Spleen (tissue), 11 donors: ENCODE results near the gene LRRC23. TPM values are rescaled to one million over a fixed set of nuclear protein-coding genes. Genes with fewer than 3 reads are reported as not detected.
A peak's percentile ranks its signal among the peaks of the same experiment; 100 is the strongest.
"Not testable (repeated sequence)": the region's sequence is repeated elsewhere in the genome, so short reads cannot be mapped to it uniquely, and the experiment has no call there.

Source experiments
- DNase-seq: peaks from one replicate; pipeline ENCODE4 v3.0.0-alpha.2; 2020
- H3K27ac ChIP-seq, 8 donors: fragments of 200-600 bp; sonication (generic) in 7 of 8; 1 replicate in 4 of 8; 2 replicates in 4 of 8; pipeline versions ENCODE4 v1.5.0 to v1.8.0; 2016 to 2021; ENCODE audit warnings: inconsistent platforms in 4 of 8, mild to moderate bottlenecking in 4 of 8, moderate library complexity in 1 of 8
- H3K27me3 ChIP-seq, 7 donors: fragments of 200-600 bp; sonication (generic) in 6 of 7; replicated peaks in 1 of 7; 1 replicate in 4 of 7; 2 replicates in 3 of 7; pipeline versions ENCODE4 v1.5.0 to v1.8.0; 2016 to 2021; ENCODE audit warnings: inconsistent platforms in 3 of 7, mild to moderate bottlenecking in 1 of 7
- H3K36me3 ChIP-seq, 6 donors: fragments of 200-600 bp; sonication (generic) in 5 of 6; 1 replicate in 4 of 6; 2 replicates in 2 of 6; pipeline versions ENCODE4 v1.5.0 to v1.8.0; 2016 to 2021; ENCODE audit warnings: inconsistent platforms in 2 of 6
- H3K4me1 ChIP-seq, 6 donors: fragments of 200-600 bp; sonication (generic) in 5 of 6; 1 replicate in 3 of 6; 2 replicates in 3 of 6; pipeline versions ENCODE4 v1.5.0 to v1.8.0; 2016 to 2021; ENCODE audit warnings: inconsistent platforms in 3 of 6
- H3K4me3 ChIP-seq, 8 donors: fragments of 200-600 bp; sonication (generic) in 7 of 8; 1 replicate in 4 of 8; 2 replicates in 4 of 8; pipeline versions ENCODE4 v1.5.0 to v1.8.0; 2016 to 2021; ENCODE audit warnings: inconsistent platforms in 4 of 8, mild to moderate bottlenecking in 4 of 8, moderate library complexity in 2 of 8
- H3K9me3 ChIP-seq, 8 donors: fragments of 200-600 bp; sonication (generic) in 7 of 8; 1 replicate in 4 of 8; 2 replicates in 4 of 8; pipeline versions ENCODE4 v1.5.0 to v1.8.0; 2016 to 2021; ENCODE audit warnings: inconsistent platforms in 4 of 8
- CTCF ChIP-seq, 11 experiments: fragments of 200-600 bp in 7 of 11; fragments of 450-650 bp in 4 of 11; sonication (generic) in 4 of 11; IDR thresholded peaks in 8 of 11; conservative IDR thresholded peaks in 3 of 11; 1 replicate in 7 of 11; 2 replicates in 4 of 11; pipeline versions ENCODE4 v1.4.0 to v1.8.0; 2016 to 2021; ENCODE audit warnings: antibody characterized with exemption in 11 of 11, inconsistent platforms in 4 of 11, mild to moderate bottlenecking in 1 of 11
- POLR2A ChIP-seq, 3 donors: fragments of 450-650 bp; IDR thresholded peaks; one replicate each; pipeline ENCODE4 v1.5.1; 2017; ENCODE audit warnings: antibody characterized with exemption in 3 of 3, mild to moderate bottlenecking in 1 of 3
- POLR2AphosphoS5 ChIP-seq, 3 donors: sonication (generic); formaldehyde crosslinking; IDR thresholded peaks; one replicate each; pipeline ENCODE4 v1.5.1; 2017; ENCODE audit warnings: antibody characterized with exemption in 3 of 3
- WGBS, 5 donors: extraction: QIAGEN DNeasy Blood & Tissue Kit in 3 of 5; methylation state at CpG; one replicate each; pipeline versions ENCODE4 v1.1.5 to v1.1.7; 2013 to 2018; 5-methylcytosine and 5-hydroxymethylcytosine counted together
- intact Hi-C: fragments of 100-400 bp; cut with DNase I; formaldehyde crosslinking; loops from one replicate; pipeline ENCODE4 v1.15.0; 2023; ENCODE audit warnings: low total_unique reads
- polyA plus RNA-seq, 3 donors: library from polyadenylated mRNA; stranded (reverse); fragments of 200-250 nt; gene quantifications; one replicate each; pipeline ENCODE4 v1.2.1, GENCODE V29; 2013
- total RNA-seq, 7 donors: library from RNA; depleted of rRNA in 3 of 7; stranded (reverse); fragments of >200 nt in 3 of 7; fragmentation: NEBNext Ultra II Directional in 4 of 7; extraction: Animal tissue kit (Norgen Biotek cat#: 25700) in 4 of 7; gene quantifications; one replicate each; pipeline versions ENCODE4 v1.1.0 to v1.2.1, GENCODE V29; 2016 to 2021
- donor health status: healthy with polysubstance abuse.
- donor health status: DM: no; HTN: no; CAD: no; lungs with moderate emphysema.
- donor health status: DM: no; HTN: no; CAD: no.
- donor health status: Bipolar disorder and iron deficiency.
- donor health status: healthy.
- donor health status: DM: no; HTN: no; CAD: no.
- donor health status: DM: yes; HTN: yes; CAD: no.

Gene LRRC23
- total and polyA plus RNA-seq, 10 donors, result 3.1 to 10.1 (median 6.4) TPM

GRCh38 chr12:6887460-6887859, 17.2 kb upstream of the LRRC23 start:
- H3K27me3 ChIP-seq, result no peaks in the 10 kb centered on the region
- WGBS, 5 donors, result 56 to 79% (median 67%) methylated on average over 8 of the region's 8 CpGs
- peak overlapping the region in 1 of 8 donors; percentile 38 for H3K27ac ChIP-seq
- H3K9me3 ChIP-seq, result no peaks in the 10 kb centered on the region
- TF ChIP-seq CTCF (IDR thresholded peaks at IDR 0.05 in 8 of 11, conservative IDR thresholded peaks at IDR 0.05 in 3 of 11) (no peak), POLR2AphosphoS5 (IDR thresholded peaks at IDR 0.05) (no peak), POLR2A (IDR thresholded peaks at IDR 0.05) (no peak)
- no peak overlapping the region for H3K4me3 ChIP-seq
- peaks cover 0 to 24% (median 16%) of the 10 kb centered on the region in 6 donors for H3K4me1 ChIP-seq
- intact Hi-C loops, result no loop called here
- H3K36me3 ChIP-seq, result peaks cover 0 to 35% (median 14%) of the 10 kb centered on the region in 6 donors
- DNase-seq, result no peak

- 83 to 92% (median 90%) methylated on average over 2 of the region's 2 CpGs for WGBS, 5 donors
- Histone ChIP-seq H3K9me3 (no peaks in the 10 kb centered on the region), H3K27me3 (no peaks in the 10 kb centered on the region), H3K4me3 (no peak overlapping the region), H3K4me1 (peaks cover 0 to 24% (median 16%) of the 10 kb centered on the region in 6 donors), H3K27ac (no peak overlapping the region), H3K36me3 (peaks cover 0 to 26% (median 13%) of the 10 kb centered on the region in 6 donors)
- TF ChIP-seq POLR2AphosphoS5 (IDR thresholded peaks at IDR 0.05) (no peak), CTCF (IDR thresholded peaks at IDR 0.05 in 8 of 11, conservative IDR thresholded peaks at IDR 0.05 in 3 of 11) (no peak), POLR2A (IDR thresholded peaks at IDR 0.05) (no peak)
- intact Hi-C loops, result no loop called here
- no peak for DNase-seq
Measured at GRCh38 chr12:6888360-6888759, 16.3 kb upstream of the LRRC23 start.

GRCh38 chr12:6888794-6889193, 15.8 kb upstream of the LRRC23 start:
- DNase-seq, H3K9me3 ChIP-seq, H3K27me3 ChIP-seq, H3K27ac ChIP-seq, intact Hi-C loops, H3K4me3 ChIP-seq: not testable (repeated sequence)
- peaks cover 0 to 24% (median 16%) of the 10 kb centered on the region in 6 donors for H3K4me1 ChIP-seq
- 85 to 94% (median 89%) methylated on average over 7 of the region's 7 CpGs for WGBS, 5 donors
- H3K36me3 ChIP-seq, result peaks cover 0 to 22% (median 8%) of the 10 kb centered on the region in 6 donors

- 79 to 93% (median 87%) methylated on average over 21 of the region's 21 CpGs for WGBS, 5 donors
- H3K4me1 ChIP-seq, result peaks cover 0 to 27% (median 16%) of the 10 kb centered on the region in 6 donors
- intact Hi-C loops, H3K9me3 ChIP-seq, H3K36me3 ChIP-seq, H3K27me3 ChIP-seq, DNase-seq: not testable (repeated sequence)
- peak overlapping the region; percentile 74 to 96 (median 91) for H3K27ac ChIP-seq
- H3K4me3 ChIP-seq, result peak overlapping the region in 2 of 8 donors; percentile 46 to 64
Measured at GRCh38 chr12:6889775-6890573, 14.6 kb upstream of the LRRC23 start.

- peak overlapping the region; percentile 74 to 96 (median 91) for H3K27ac ChIP-seq
- intact Hi-C loops, result no loop called here
- 2 to 5% (median 2%) methylated on average over 34 to 68 of the region's 68 CpGs for WGBS, 5 donors
Measured at GRCh38 chr12:6890789-6891645, 13.6 kb upstream of the LRRC23 start.

More at GRCh38 chr12:6890789-6891645, 13.6 kb upstream of the LRRC23 start:
- Histone ChIP-seq H3K4me1 (peaks cover 0 to 27% (median 16%) of the 10 kb centered on the region in 6 donors), H3K9me3 (no peaks in the 10 kb centered on the region), H3K27me3 (no peaks in the 10 kb centered on the region), H3K4me3 (peak overlapping the region; percentile 25 to 64 (median 34)), H3K36me3 (no peaks in the 10 kb centered on the region)
- DNase-seq, result peak; percentile 100
- TF ChIP-seq POLR2AphosphoS5 (IDR thresholded peaks at IDR 0.05) (peak; percentile 90 to 92 (median 91)), POLR2A (IDR thresholded peaks at IDR 0.05) (peak in 2 of 3 donors; percentile 31 to 52), CTCF (IDR thresholded peaks at IDR 0.05 in 8 of 11, conservative IDR thresholded peaks at IDR 0.05 in 3 of 11) (peak; percentile 55 to 99 (median 96))
